IMR-90 (cell line): ENCODE data around the gene KLRC1. TPM values are rescaled to one million over a fixed set of nuclear protein-coding genes. Genes with fewer than 3 reads are reported as not detected.

ENCODE experiments used
- ATAC-seq: fragments of 200-7000 bp; cut with Tn5 transposase; 2 replicates; pipeline ENCODE4 v1.9.1; 2020; ENCODE audit warnings: low read depth, mild to moderate bottlenecking, moderate library complexity
- BruUV-seq: library from RNA; stranded (reverse); fragments of 400-500 nt; replicated peaks from 2 replicates; lab custom pipeline; 2021; lab: Mats Ljungman, UMichigan
- CTCF ChIA-PET: fragments of 300-600 bp; formaldehyde crosslinking; extraction: SDS; loops from one replicate; lab custom pipeline; 2021; ENCODE audit warnings: antibody characterized with exemption; lab: Yijun Ruan, JAX
- POLR2A ChIA-PET: fragments of 300-600 bp; sonication (Branson Sonifier 250); formaldehyde crosslinking; loops from one replicate; lab custom pipeline; 2022; ENCODE audit warnings: antibody characterized with exemption; ENCODE audit not compliant: unreplicated experiment; lab: Charles Lee
- DNase-seq: peaks from one replicate; pipeline ENCODE4 v3.0.0; 2013
- H2AFZ ChIP-seq: replicated peaks from 2 replicates; pipeline ENCODE3; 2013; ENCODE audit warnings: low read length, mild to moderate bottlenecking; ENCODE audit not compliant: poor library complexity
- H2AK5ac ChIP-seq: 2 replicates; pipeline ENCODE4 v1.6.1; 2013; ENCODE audit warnings: low read depth, low read length, inconsistent platforms
- H2AK9ac ChIP-seq: replicated peaks from 2 replicates; pipeline ENCODE3; 2013; ENCODE audit warnings: mild to moderate bottlenecking, low read depth, low read length, moderate library complexity; ENCODE audit not compliant: poor library complexity
- H2BK120ac ChIP-seq: 2 replicates; pipeline ENCODE4 v1.6.1; 2013; ENCODE audit warnings: low read depth, low read length, inconsistent platforms
- H2BK15ac ChIP-seq: 3 replicates; pipeline ENCODE4 v1.6.1; 2013; ENCODE audit warnings: low read depth, low read length, inconsistent platforms
- H2BK20ac ChIP-seq: 2 replicates; pipeline ENCODE4 v1.6.1; 2013; ENCODE audit warnings: low read depth, mild to moderate bottlenecking, inconsistent platforms, low read length, moderate library complexity
- H2BK5ac ChIP-seq: 2 replicates; pipeline ENCODE4 v1.6.1; 2013; ENCODE audit warnings: mild to moderate bottlenecking, low read depth, low read length, inconsistent platforms; ENCODE audit not compliant: poor library complexity, severe bottlenecking
- H3K14ac ChIP-seq: replicated peaks from 2 replicates; pipeline ENCODE4 v1.6.1; 2013; ENCODE audit warnings: low read depth, low read length, inconsistent platforms
- H3K18ac ChIP-seq: 2 replicates; pipeline ENCODE4 v1.6.1; 2013; ENCODE audit warnings: low read depth, low read length, control low read depth
- H3K23ac ChIP-seq: 2 replicates; pipeline ENCODE4 v1.6.1; 2013; ENCODE audit warnings: low read depth, low read length, inconsistent platforms
- H3K27ac ChIP-seq: 2 replicates; pipeline ENCODE4 v1.5.1; 2013; ENCODE audit warnings: mild to moderate bottlenecking, control low read depth, low read length; ENCODE audit not compliant: insufficient read depth
- H3K27me3 ChIP-seq: 2 replicates; pipeline ENCODE4 v1.6.1; 2013; ENCODE audit warnings: low read length; ENCODE audit not compliant: control insufficient read depth, insufficient read depth
- H3K36me3 ChIP-seq: 2 replicates; pipeline ENCODE4 v1.6.1; 2013; ENCODE audit warnings: low read length, mixed read lengths; ENCODE audit not compliant: control insufficient read depth, insufficient read depth
- H3K4ac ChIP-seq: 2 replicates; pipeline ENCODE4 v1.6.1; 2013; ENCODE audit warnings: low read depth, low read length, inconsistent platforms
- H3K4me1 ChIP-seq: 2 replicates; pipeline ENCODE4 v1.6.1; 2013; ENCODE audit warnings: low read length, mixed read lengths; ENCODE audit not compliant: control insufficient read depth, insufficient read depth
- H3K4me2 ChIP-seq: 2 replicates; pipeline ENCODE4 v1.6.1; 2013; ENCODE audit warnings: low read depth, mild to moderate bottlenecking, control low read depth, low read length, moderate library complexity
- H3K4me3 ChIP-seq: 2 replicates; pipeline ENCODE4 v1.5.1; 2013; ENCODE audit warnings: low read depth, mild to moderate bottlenecking, control low read depth, low read length, moderate library complexity; ENCODE audit not compliant: insufficient read depth
- H3K56ac ChIP-seq: 2 replicates; pipeline ENCODE4 v1.6.1; 2013; ENCODE audit warnings: low read length, inconsistent platforms; ENCODE audit not compliant: insufficient read depth; ENCODE audit errors: extremely low read depth
- H3K79me1 ChIP-seq, 2 experiments: 2 replicates each; pipeline ENCODE4 v1.6.1; 2013; ENCODE audit warnings: low read length in 2 of 2, inconsistent platforms in 1 of 2, low read depth in 1 of 2
- H3K9ac ChIP-seq: 2 replicates; pipeline ENCODE4 v1.6.1; 2013; ENCODE audit warnings: low read depth, low read length, control low read depth
- H3K9me1 ChIP-seq: 2 replicates; pipeline ENCODE4 v1.6.1; 2013; ENCODE audit warnings: low read length, inconsistent platforms; ENCODE audit not compliant: insufficient read depth
- H3K9me3 ChIP-seq: 2 replicates; pipeline ENCODE4 v1.6.1; 2013; ENCODE audit warnings: low read length; ENCODE audit not compliant: control insufficient read depth, insufficient read depth
- H4K20me1 ChIP-seq: 2 replicates; pipeline ENCODE4 v1.6.1; 2013; ENCODE audit warnings: low read length, inconsistent platforms; ENCODE audit not compliant: insufficient read depth
- H4K5ac ChIP-seq: 2 replicates; pipeline ENCODE4 v1.6.1; 2013; ENCODE audit warnings: mild to moderate bottlenecking, low read depth, low read length, control low read depth
- H4K8ac ChIP-seq, 2 experiments: 2 replicates each; pipeline ENCODE4 v1.6.1; 2013; ENCODE audit warnings: low read depth in 2 of 2, low read length in 2 of 2, control low read depth in 1 of 2, inconsistent platforms in 1 of 2
- H4K91ac ChIP-seq: 2 replicates; pipeline ENCODE4 v1.6.1; 2013; ENCODE audit warnings: low read depth, low read length, inconsistent platforms; ENCODE audit not compliant: insufficient read depth
- CTCF ChIP-seq: conservative IDR thresholded peaks from 2 replicates; pipeline ENCODE4 v1.5.1; 2012; ENCODE audit warnings: mild to moderate bottlenecking, low read depth, low read length, improper control_type of control experiment
- RCOR1 ChIP-seq: IDR thresholded peaks from 2 replicates; pipeline ENCODE4 v1.6.1; 2012; ENCODE audit warnings: mild to moderate bottlenecking, low read length, improper control_type of control experiment; ENCODE audit not compliant: insufficient replicate concordance
- USF2 ChIP-seq: fragments of 150-350 bp; IDR thresholded peaks from 2 replicates; pipeline ENCODE4 v1.6.1; 2017; ENCODE audit warnings: mild to moderate bottlenecking, antibody characterized with exemption, low read length, low read depth
- WGBS, 2 experiments: methylation state at CpG; one replicate each; pipeline versions ENCODE4 v1.1.5 to v1.1.7; 2013; ENCODE audit warnings: missing lambda C conversion rate in 2 of 2; ENCODE audit not compliant: insufficient read length in 1 of 2; ENCODE audit errors: extremely low coverage in 2 of 2; 5-methylcytosine and 5-hydroxymethylcytosine counted together
- dilution Hi-C: fragments of 300-500 bp; cut with HindIII; formaldehyde crosslinking; loops from one replicate; pipeline ENCODE4 v1.14.3; 2018; ENCODE audit warnings: low sequenced_read_pairs; ENCODE audit not compliant: unreplicated experiment
- in situ Hi-C: fragments of 300-500 bp; cut with MboI; formaldehyde crosslinking; loops from 3 replicates; pipeline ENCODE4 v1.14.3; 2019; ENCODE audit warnings: low sequenced_read_pairs, inconsistent platforms, mixed read lengths
- intact Hi-C: fragments of 100-400 bp; cut with micrococcal nuclease; formaldehyde crosslinking; loops from 2 replicates; pipeline ENCODE4 v1.10.0; 2022
- polyA plus RNA-seq, 3 experiments: library from polyadenylated mRNA; depleted of rRNA; stranded (reverse); fragments of >200 nt; gene quantifications; 2 replicates each; pipeline ENCODE4 v1.2.3, GENCODE V29; 2012; ENCODE audit warnings: low replicate concordance in 1 of 3
- total RNA-seq: library from RNA; depleted of rRNA; stranded (reverse); fragments of >200 nt; gene quantifications from 2 replicates; pipeline ENCODE4 v1.2.3, GENCODE V29; 2012

Gene KLRC1
- total and polyA plus RNA-seq, 2 of the 4 experiments (the other 2 are of a cell fraction), result not detected

GRCh38 chr12:10406725-10407124, 46.5 kb downstream of the KLRC1 start:
- Histone ChIP-seq H3K9me3 (peaks cover 3% of the 10 kb centered on the region; the same call in 1 of the 2 replicates), H4K8ac (no peak overlapping the region), H3K9me1 (no peaks in the 10 kb centered on the region), H3K4me1 (no peaks in the 10 kb centered on the region), H3K14ac (no peak overlapping the region), H2AK9ac (no peak overlapping the region), H3K27me3 (peaks cover 3% of the 10 kb centered on the region), H3K4me2 (no peak overlapping the region), H2BK5ac (no peak overlapping the region), H3K4ac (no peak overlapping the region), H2AK5ac (no peak overlapping the region), H2BK20ac (no peak overlapping the region), H3K23ac (no peak overlapping the region), H4K91ac (no peak overlapping the region), H2AFZ (no peak overlapping the region), H3K9ac (no peak overlapping the region), H3K56ac (no peak overlapping the region), H4K20me1 (no peaks in the 10 kb centered on the region), H3K27ac (no peak overlapping the region), H3K36me3 (no peaks in the 10 kb centered on the region), H3K79me1 (no peaks in the 10 kb centered on the region), H3K18ac (no peak overlapping the region), H2BK120ac (no peak overlapping the region), H4K5ac (no peak overlapping the region), H2BK15ac (no peak overlapping the region), H3K4me3 (no peak overlapping the region)
- ChIA-PET CTCF (no interaction called here), POLR2A (no interaction called here)
- BruUV-seq, result no TSS peak
- no peak for DNase-seq
- no peak for TF ChIP-seq USF2
- no peak for TF ChIP-seq CTCF
- no peak for TF ChIP-seq RCOR1
- intact Hi-C loops (loop anchor here (10.0 kb wide), 1 partner anchor 48 kb away; the partner anchor contains the start of gene KLRC1), dilution Hi-C loops (no loop called here), in situ Hi-C loops (no loop called here)
- no CpG with 5 or more reads among the region's 4 CpGs for WGBS, 2 experiments
- ATAC-seq, result no peak
